Measurements from ENCODE around the gene SPTBN1.

The SPTBN1 gene

DNA sequence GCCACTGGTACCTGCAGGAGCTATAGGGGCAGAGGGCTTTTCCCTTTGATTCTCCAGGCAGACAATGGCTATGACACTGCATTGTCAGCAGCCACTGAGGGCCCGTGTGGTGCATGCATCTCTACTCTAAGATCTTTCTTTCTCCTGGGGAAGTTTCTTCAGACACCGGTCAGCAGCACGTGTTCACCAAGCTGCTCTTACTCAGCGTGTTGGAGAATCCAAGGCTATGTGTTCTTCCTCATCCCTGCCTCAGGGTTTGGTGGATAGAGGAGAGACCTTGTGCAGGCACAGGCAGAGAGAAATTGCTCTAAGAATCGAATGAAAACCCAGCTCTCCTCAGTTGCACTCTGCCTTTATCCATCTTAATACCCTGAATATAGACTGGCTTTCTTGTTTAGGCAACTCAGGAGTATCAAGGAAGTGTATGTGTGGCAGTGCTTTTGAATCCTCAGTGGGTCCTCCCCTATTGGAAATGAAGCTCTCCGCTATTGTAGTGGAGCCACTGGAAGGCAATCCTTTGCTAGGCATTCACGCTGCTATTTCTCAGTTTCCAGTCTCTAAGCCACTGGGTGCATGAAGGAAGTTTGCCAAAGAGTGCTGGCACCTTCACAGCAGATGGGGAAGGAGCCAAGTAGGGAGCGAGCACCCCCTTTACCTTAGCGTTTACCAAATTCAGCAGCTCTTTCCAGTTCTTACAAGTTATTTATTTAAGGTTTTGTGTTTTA lies 180.4 kb downstream of the SPTBN1 start:
- no peak for DNase-seq

DNA sequence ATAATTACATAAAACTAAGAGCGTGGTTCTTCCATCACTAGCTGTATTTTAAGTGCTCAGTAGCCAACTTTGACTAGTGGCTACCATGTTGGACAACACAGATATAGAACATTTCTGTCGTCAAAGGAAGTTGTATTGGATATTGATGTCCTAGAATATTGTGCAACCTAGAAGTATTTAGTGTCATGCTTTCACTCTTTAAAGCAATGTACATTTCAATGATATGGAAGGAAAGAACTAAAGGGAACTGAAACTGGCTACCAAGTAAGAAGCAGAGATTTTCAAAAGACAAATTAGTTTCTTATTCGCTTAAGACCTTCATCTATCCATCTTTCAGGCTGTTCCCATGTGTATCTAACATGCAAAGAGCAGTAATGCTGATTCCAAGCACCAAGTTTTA lies 182.0 kb downstream of the SPTBN1 start:
- no peak for DNase-seq

DNA sequence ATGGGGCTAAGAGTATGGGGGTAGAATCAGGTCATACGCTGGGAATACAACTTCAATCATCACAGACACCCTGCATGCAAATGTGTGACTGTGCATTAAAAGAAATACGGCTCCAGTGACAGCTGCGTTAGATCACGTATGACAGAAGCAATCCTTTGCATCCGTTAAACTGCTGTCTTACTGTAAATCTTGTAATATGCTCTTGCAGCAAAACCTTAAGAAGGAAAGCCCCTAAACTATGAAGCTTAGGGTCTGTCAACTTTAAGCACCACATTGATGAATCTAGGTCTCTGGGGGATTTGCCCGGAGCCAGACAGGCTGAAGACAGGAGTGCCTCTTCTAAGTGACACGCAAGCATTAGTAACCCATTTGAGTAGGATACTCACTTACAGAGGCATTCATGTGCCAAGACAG lies 182.7 kb downstream of the SPTBN1 start:
- no peak for DNase-seq

DNA sequence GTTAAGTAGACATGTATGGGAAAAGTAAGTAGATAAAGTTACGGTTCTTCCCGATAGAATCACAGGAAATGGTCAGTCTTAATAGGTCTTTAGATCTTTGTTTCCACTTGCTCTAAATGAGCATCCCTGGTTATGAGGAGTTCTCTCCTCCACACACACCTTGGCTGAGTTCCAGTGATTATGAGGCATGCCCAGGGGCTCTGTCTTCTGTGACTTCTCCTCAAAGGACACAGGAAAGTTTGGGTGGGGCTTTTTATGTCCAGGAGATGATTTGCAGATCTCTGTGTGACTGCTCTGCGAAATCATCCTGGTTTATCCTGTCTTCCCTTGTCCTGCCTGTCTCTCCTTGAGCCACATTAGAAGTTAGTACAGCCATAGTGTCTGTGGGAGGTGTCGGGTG lies 183.5 kb downstream of the SPTBN1 start:
- no peak for DNase-seq

DNA sequence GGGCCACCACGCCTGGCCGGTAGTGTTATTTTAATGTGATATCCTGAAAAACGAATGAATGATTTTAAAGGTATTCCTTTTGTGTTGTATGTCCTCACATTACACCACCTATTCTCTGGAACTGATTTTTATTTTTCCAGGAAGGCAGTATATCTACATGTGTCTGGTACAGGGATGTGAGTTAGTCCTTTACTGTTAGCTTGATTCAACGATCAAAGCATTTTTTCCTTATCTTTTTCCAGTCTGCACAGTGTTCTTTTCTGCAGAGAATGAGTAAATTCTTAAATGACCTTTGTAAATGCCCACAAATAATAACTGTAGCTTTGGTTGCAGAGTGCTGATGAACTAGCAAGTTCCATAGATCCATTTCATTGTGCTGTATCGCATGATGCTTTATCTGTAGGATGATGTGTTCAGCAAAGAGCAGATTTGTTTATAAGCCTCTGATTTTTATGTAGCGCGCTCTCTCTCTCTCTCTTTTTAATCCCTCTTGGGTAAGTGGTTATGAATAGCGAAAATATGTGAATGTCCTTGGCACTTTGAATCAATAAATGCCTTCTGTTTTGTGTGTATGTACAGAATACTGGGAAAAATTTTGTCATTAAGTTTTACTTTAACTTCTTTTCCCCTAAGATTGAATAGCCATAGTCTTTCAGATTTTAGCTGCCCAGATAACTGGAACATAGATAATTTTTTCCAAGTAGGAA lies 184.9 kb downstream of the SPTBN1 start:
- no peak for DNase-seq

DNA sequence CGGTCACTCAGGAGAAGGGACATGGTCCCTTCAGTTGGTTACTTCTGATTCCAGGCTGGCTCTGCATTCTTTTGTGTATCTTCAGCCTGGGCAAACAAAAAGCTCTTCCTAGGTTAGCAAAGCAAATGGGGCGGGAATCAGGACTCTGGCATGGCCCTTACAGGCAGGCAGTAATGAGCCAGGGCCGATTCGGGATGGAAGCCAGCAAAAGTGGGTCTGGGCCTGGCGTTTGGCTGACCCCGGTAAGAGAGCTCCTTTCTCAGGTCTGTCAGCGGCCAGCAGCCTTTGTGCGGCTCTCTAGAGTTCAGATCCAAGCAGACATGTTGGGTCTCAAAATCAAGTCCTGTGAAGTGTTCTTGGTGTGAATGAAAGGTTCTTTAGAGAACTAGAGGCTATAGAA lies 185.9 kb downstream of the SPTBN1 start:
- DNase-seq, result no peak

DNA sequence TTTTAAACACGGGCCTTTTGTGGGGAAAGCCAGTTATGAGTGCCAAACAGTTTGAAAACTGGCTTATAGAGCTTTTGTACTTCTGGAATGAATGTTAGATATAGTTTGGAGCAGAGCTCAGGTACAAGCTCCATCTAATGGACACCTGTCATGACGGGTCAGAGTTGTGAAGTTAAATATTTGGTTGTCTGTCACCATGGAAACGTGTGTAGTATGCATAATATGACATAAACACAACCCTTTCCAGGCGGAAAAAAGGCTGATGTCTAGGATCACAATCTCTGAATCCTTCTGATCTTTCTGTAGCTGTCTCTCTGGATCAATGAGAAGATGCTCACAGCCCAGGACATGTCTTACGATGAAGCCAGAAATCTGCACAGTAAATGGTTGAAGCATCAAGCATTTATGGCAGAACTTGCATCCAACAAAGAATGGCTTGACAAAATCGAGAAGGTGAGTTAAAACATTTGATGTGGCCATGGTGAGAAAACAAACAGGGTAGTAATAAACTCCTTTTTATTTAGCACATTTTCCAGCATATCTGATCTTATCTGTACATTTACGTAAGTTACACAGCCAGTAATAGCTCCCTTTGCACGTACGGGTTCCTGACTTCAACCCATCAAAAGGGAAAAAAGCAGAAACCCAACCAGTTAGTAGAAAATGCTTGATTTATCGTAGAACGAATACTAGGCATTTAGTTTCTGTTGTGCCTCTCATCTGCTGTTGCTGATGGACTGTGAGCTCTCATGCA lies 186.7 kb downstream of the SPTBN1 start:
- no peak for DNase-seq

DNA sequence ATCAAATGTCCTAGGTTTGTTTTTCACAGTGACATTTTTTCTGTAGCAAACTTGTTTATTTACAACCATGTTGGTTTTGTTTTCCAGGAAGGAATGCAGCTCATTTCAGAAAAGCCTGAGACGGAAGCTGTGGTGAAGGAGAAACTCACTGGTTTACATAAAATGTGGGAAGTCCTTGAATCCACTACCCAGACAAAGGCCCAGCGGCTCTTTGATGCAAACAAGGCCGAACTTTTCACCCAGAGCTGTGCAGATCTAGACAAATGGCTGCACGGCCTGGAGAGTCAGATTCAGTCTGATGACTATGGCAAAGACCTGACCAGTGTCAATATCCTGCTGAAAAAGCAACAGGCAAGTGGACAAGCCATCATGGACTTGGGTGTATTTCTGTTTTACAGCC lies 188.1 kb downstream of the SPTBN1 start:
- no peak for DNase-seq

DNA sequence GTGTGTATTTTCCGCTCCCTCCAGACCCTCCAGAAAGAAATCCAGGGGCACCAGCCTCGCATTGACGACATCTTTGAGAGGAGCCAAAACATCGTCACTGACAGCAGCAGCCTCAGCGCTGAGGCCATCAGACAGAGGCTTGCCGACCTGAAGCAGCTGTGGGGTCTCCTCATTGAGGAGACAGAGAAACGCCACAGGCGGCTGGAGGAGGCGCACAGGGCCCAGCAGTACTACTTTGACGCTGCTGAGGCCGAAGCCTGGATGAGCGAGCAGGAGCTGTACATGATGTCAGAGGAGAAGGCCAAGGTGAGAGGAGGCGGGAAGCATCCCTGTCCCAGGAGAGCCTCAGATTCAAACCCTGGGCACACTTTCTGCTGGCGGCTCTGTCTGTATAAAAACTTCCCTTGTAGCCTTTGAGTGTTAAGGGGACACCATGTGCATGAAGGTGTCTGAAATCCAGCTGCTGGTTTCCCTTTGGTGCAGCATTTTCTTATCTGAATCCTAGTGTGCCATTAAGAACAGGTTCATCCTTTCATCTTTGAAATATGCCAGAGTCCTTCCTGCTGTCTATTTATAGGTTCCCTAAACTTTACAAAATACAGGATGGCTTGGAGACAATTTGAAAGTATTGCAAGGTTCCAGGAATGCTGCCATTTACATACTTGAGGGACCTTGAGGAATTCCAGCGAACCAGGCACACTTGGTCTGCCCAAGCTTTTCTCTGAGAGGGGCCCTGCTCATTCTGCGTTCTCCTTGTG lies 190.2 kb downstream of the SPTBN1 start:
- no peak for DNase-seq

DNA sequence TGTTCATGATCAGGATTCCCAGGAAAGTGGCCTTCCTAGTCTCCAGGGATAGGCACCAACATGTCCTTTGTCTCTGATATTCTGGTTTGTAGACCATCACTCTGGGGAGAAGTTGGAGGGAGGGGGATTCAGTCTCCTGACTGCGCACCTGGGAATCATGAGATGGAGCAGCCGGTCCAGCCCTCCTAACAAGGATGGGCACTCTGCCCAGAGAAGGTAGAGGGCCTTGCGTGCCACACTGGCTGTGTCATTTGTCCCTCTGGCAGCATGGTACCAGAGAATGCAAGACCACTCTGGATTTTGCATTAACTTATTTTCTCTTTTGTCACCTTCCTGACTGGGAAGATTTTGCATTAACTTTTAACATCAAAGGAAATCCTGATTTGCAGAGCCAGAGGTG lies 192.1 kb downstream of the SPTBN1 start:
- no peak for DNase-seq

DNA sequence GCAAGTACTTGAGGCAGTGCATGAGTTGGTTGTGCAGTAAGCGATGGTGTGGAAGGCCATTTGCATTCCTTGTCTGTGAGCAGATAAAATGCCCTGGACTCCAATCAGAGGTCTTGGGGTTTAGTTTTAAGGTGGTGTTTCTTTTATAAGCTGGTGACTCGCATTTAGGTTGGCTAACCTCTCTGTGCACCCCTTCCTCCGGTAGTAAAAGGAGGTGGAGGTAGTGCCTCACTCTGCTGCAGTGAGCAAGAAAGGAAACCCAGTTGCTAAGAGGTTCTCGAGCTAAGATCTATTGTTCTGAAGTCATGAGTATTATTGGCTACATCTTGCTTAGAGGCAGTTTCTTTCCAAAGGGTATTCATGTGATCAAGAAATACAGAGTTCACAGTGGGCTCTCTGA lies 193.1 kb downstream of the SPTBN1 start:
- DNase-seq, result no peak

DNA sequence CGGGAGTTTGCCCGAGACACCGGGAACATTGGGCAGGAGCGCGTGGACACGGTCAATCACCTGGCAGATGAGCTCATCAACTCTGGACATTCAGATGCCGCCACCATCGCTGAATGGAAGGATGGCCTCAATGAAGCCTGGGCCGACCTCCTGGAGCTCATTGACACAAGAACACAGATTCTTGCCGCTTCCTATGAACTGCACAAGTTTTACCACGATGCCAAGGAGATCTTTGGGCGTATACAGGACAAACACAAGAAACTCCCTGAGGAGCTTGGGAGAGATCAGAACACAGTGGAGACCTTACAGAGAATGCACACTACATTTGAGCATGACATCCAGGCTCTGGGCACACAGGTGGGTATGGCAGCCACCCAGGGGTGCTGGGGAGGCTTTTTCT lies 193.5 kb downstream of the SPTBN1 start:
- no peak for DNase-seq

DNA sequence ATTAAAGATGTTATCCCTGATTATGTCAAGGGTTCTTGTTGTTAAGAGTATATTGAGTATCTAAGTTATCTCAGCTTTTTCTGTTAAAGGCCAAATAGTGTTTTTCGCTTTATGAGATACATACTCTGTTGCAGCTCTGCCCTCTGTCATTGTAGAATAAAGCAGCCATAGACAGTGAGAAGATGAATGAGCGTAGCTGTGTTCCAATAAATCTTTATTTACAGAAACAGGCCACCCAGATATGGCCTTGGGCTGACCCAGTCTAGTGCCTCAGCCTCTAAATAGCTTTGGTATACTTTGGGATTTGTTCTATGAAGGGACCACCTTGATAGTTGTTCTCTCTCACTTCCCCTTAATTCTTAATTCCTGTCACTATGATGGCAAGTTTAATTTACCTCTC lies 194.5 kb downstream of the SPTBN1 start:
- DNase-seq, result no peak

DNA sequence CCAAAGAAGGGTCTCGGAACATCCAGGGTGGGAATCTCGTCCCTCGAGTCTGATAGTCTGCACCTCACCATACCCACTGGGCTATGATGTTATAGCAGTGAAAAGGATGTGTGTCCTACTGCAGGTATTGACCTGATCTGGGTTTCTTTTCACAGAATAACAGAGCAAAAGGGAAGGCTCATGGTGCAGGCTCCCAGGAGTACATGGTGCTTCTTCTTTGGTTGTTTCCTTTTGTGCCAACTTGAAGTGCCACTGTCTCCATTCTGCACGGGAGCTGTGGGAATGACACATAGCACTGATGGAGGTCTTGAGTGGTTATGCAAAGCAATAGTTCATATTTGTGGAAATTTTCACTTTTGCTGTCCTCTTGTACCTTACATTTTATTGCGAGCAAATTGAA lies 195.2 kb downstream of the SPTBN1 start:
- DNase-seq, result no peak

DNA sequence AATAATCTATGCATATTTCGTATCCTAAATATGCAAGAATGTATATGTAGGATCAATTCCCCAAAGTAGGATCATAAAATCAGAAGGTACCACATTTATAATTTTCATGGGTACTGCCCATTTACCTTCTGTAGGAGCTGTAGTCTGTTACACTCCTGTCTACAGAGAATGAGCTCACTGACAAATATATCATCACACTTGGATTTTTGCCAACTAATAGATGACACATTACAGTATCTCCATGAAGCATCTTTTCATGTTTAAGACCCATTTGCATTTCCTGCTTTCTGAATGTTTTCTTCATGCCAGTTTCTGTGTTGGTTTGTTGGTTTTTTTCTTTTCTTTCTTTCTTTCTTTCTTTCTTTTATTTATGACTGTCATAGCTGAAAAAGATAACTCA lies 196.4 kb downstream of the SPTBN1 start:
- no peak for DNase-seq

DNA sequence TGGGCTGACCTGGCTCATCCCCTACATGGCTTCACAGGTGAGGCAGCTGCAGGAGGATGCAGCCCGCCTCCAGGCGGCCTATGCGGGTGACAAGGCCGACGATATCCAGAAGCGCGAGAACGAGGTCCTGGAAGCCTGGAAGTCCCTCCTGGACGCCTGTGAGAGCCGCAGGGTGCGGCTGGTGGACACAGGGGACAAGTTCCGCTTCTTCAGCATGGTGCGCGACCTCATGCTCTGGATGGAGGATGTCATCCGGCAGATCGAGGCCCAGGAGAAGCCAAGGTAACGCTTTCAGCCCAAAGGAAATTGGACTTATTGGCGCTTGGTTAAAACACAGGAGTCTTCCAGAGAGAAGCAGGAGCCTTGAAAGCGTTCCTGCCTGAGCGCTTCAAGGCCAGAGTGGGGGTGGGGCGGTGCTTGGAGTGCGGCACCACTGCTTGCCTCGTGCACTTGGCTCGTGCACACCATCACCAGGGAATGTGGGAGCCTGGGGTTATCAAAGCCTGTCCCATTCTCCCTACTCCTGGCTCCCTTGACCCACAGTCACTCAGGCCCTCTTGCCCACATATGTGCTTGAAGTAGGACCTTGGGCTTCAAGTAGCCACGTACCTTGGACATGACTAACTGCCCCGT lies 197.6 kb downstream of the SPTBN1 start:
- DNase-seq, result no peak

DNA sequence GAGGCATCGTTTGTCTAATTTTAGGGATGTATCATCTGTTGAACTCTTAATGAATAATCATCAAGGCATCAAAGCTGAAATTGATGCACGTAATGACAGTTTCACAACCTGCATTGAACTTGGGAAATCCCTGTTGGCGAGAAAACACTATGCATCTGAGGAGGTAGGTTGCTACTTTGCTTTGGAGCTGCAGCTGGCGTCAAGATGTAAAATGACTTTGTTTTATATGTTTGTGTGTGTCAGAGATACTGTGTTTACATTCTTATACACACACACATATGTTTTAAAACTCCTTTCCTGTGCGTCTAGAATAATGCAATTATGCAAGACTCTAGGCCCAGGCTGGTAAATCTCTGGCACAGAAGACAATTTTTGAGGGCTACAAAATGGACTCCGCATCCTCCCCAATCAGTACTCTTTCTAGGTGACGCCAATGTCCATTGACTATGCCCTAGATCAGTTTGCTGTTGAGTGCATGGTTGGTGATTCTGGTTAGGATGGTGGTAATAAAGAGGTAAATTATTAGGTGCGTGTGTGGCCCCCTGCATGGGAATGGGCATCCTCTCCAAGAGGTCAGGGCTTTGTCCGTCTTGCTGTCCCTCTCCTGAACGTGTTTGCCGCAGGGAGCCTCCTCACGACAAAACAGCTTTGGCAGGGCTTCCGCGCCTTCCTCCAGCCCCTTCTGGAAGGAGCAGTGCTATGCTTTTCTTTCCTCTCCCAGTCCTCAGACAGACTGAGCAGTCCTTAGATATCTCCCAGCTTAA lies 199.1 kb downstream of the SPTBN1 start:
- no peak for DNase-seq

DNA sequence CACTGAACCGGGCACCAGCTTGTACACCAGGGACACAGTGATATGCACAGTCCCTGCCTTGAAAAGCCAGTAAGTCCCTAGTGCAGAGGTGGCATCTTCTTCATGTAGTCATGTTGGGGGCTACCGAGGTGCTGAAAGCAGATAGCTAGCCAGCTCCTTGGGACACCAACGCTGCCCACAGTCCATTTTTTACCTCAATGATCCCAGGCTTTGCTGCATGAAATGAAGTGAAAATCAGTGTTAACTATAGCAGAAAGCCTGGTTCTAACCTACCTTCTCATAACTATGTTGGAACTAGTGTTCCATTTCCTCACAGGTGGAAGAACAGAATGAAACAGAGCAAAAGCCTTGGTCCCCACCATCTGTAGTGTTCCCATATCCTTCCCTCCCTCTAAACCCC lies 200.7 kb downstream of the SPTBN1 start:
- no peak for DNase-seq

DNA sequence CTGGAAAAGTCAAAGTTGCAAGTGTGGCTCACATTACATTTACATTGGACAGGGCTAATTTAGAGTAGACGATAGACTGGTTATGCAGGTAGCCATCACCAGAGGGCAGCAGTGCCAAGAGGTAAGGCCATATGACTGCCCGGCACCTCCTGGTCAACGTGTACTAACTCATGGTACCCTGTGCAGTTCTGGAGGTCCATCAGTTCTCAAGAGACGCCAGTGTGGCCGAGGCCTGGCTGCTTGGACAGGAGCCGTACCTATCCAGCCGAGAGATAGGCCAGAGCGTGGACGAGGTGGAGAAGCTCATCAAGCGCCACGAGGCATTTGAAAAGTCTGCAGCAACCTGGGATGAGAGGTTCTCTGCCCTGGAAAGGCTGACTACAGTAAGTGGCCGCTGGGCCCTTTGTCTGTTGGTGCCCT lies 201.5 kb downstream of the SPTBN1 start:
- DNase-seq, result no peak

DNA sequence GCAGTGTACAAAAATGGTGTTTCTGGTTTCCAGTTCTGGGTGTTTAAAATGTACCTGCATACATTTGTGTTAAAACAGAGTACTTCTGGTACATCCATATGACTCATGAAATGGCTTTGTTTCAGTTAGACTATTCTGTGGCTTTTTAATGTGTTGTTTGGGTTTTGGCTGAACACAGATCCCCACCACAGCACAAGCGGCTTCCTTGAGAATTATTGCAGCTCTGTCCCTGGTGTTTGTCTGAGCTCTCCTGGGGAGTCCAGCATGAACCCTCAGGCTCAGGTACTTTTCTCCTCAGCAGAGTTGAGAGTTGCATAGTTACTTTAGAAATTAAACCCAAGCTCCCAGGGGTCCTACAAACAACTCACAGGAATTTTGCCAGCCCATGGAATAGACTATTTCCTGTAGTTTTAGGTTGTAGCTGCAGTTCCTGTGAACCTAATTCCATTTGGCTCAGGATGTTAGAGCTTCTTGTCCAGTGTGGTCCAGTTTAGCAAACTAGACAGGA lies 202.5 kb downstream of the SPTBN1 start:
- no peak for DNase-seq

DNA sequence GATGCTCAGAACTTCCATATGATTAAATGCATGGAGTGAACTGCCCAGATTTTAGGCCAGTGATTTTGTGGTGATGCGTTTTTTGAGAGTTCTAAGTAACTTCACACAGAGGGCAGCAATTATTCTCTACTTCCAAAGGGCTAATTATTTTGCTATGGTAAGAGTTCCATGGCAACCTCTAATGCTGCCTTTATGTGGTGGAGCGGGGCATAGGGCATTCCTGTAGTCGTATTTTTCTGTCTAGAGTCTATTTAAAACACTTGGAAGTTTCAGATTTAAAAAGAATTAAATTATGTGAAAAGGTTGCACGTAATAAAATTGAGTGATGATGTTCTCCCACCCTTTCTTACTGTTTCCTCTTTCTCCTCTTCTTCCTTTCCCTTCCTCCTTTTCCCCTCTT lies 203.4 kb downstream of the SPTBN1 start:
- no peak for DNase-seq

DNA sequence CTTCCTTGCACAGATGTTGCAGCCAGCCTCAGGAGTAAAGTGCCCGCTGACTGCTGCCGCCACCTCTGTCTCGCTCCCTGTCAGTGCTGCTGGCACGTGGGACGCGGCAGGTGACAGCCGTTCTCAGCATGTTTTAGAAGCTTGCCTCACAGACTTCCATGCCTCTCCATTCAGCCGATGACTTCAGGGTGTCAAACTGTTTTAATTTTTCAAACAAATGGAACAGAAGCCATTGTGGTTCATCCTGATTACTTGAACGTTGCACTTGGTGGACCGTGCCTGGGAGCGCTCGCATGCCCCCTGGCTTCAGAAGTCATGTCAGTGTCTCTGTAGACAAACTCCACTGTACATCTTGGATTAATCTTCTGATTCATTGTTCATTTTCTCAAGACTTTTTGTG lies 204.6 kb downstream of the SPTBN1 start:
- DNase-seq, result no peak

Data from NCI-H1105 (cell line).